ENCODE results near the gene CACHD1. TPM values are rescaled to one million over a fixed set of nuclear protein-coding genes. Genes with fewer than 3 reads are reported as not detected.

The CACHD1 gene
- total and polyA plus RNA-seq, 2 of the 8 experiments (the other 6 are each of a cell fraction or from before 2014, with no cell fraction given) = 22.2 to 42.5 TPM

GRCh38 chr1:64471218-64472039 is 1.5 kb downstream of the CACHD1 start:
- Histone ChIP-seq H3K18ac (ENCODE audit: extremely low read depth, low read length) (peak overlapping the region; percentile 93), H3K23ac (ENCODE audit: insufficient read length) (no peak overlapping the region), H4K5ac (ENCODE audit: insufficient read length, low read depth, low read length) (peak overlapping the region; percentile 68), H2BK15ac (ENCODE audit: low read length) (0 out of 2 replicates have a peak overlapping the region, but pooled peaks have one; percentile 12), H4K91ac (replicated peaks; ENCODE audit: insufficient read length, low read length) (peak overlapping the region; percentile 90), H2BK20ac (ENCODE audit: low read length) (peak overlapping the region; percentile 76), H3K4me2 (ENCODE audit: insufficient read depth in 1 of 2, low read depth in 2 of 2, low read length in 2 of 2) (peak overlapping the region; percentile 77 to 81), H3K4me3 (ENCODE audit: extremely low read depth in 1 of 4, insufficient read depth in 2 of 4, low read depth in 3 of 4, low read length in 4 of 4) (peak overlapping the region; percentile 76 to 94 (median 90)), H3K36me3 (ENCODE audit: control insufficient read depth in 2 of 4, insufficient read depth in 4 of 4, low read length in 3 of 4) (peaks cover 0 to 6% (median 0%) of the 10 kb centered on the region in 4 experiments; a peak in 1 of 8 replicates), H3K9me3 (ENCODE audit: insufficient read depth in 2 of 2, low read depth in 1 of 2, low read length in 1 of 2) (no peaks in the 10 kb centered on the region), H2BK5ac (ENCODE audit: low read depth, low read length) (peak overlapping the region; percentile 80), H2BK12ac (ENCODE audit: low read depth, low read length) (peak overlapping the region; percentile 91; the same call in 1 of the 2 replicates), H3K9ac (replicated peaks in 1 of 4; ENCODE audit: extremely low read depth in 1 of 4, low read depth in 3 of 4, low read length in 3 of 4) (peak overlapping the region; percentile 44 to 86 (median 62)), H3K27me3 (replicated peaks in 1 of 4; ENCODE audit: control insufficient read depth in 3 of 4, extremely low read depth in 1 of 4, insufficient read depth in 3 of 4, low read length in 3 of 4) (peaks cover 0 to 10% (median 2%) of the 10 kb centered on the region in 4 experiments; a peak in 3 of 7 replicates), H3K27ac (ENCODE audit: low read depth, low read length) (no peak overlapping the region), H2AK5ac (ENCODE audit: low read depth, low read length) (no peak overlapping the region), H3K14ac (ENCODE audit: insufficient read length) (no peak overlapping the region), H3K23me2 (ENCODE audit: low read depth, low read length) (peaks cover 24% of the 10 kb centered on the region), H3K79me2 (ENCODE audit: control insufficient read depth in 1 of 2, insufficient read depth in 2 of 2, low read length in 2 of 2) (peaks cover 24 to 54% of the 10 kb centered on the region in 2 experiments), H3K4me1 (replicated peaks in 1 of 4; ENCODE audit: control insufficient read depth in 3 of 4, insufficient read depth in 4 of 4, low read length in 3 of 4) (peaks cover 14 to 28% (median 19%) of the 10 kb centered on the region in 4 experiments), H2BK120ac (replicated peaks; ENCODE audit: low read depth, low read length) (peak overlapping the region; percentile 77), H3K56ac (replicated peaks; ENCODE audit: insufficient read length, low read depth, low read length) (peak overlapping the region; percentile 78), H4K8ac (ENCODE audit: extremely low read depth, insufficient read depth, low read length) (no peak overlapping the region; the same call in 1 of the 2 replicates), H2AFZ (ENCODE audit: low read length) (no peak overlapping the region), H3K79me1 (ENCODE audit: low read depth, low read length) (no peaks in the 10 kb centered on the region; the same call in 1 of the 2 replicates), H3K4ac (replicated peaks; ENCODE audit: insufficient read length, low read depth, low read length) (peak overlapping the region; percentile 64), H4K20me1 (replicated peaks in 1 of 2; ENCODE audit: control insufficient read depth in 1 of 2, insufficient read depth in 2 of 2, low read length in 2 of 2) (peaks cover 0 to 10% of the 10 kb centered on the region in 2 experiments)
- WGBS, 2 experiments (ENCODE audit: extremely low coverage in 1 of 2, insufficient coverage in 1 of 2, insufficient read length in 1 of 2, insufficient replicate concordance in 2 of 2, low coverage in 1 of 2, low lambda C conversion rate in 2 of 2, missing lambda C conversion rate in 1 of 2) = 1% methylated on average over 39 of the region's 40 CpGs; no CpG with 5 or more reads in 1 of the 2 experiments
- ChIA-PET CTCF (ENCODE audit: partially characterized antibody) (interaction anchor here (1.5 kb wide), 1 partner anchor 18 kb away, joined by 3 read pairs; no protein-coding TSS in a partner anchor), POLR2A (ENCODE audit: partially characterized antibody) (interaction anchor here (1.4 to 3.6 kb wide), 4 partner anchors 17 to 35 kb away, joined by 4 to 27 read pairs (median 16); no protein-coding TSS in a partner anchor)
- peak; percentile 24 for FAIRE-seq
- DNase-seq (ENCODE audit: low read depth in 1 of 2, low spot score in 2 of 2) = peak in 1 of 2 experiments; percentile 67
- no peak for TF ChIP-seq CBX8 (IDR thresholded peaks at IDR 0.05; ENCODE audit: borderline replicate concordance, low read depth, low read length)
- no peak for TF ChIP-seq JUND (IDR thresholded peaks at IDR 0.05; ENCODE audit: low read length)

Data from H1 (cell line).